Measurements from ENCODE around the gene CSNK2A2. TPM values are rescaled to one million over a fixed set of nuclear protein-coding genes. Genes with fewer than 3 reads are reported as not detected.

CSNK2A2 gene
- total and polyA plus RNA-seq, 2 of the 8 experiments (the other 6 are each of a cell fraction or from before 2014, with no cell fraction given), result 37.9 to 128 TPM

- Histone ChIP-seq H3K4me1 (replicated peaks in 1 of 4; ENCODE audit: control insufficient read depth in 3 of 4, insufficient read depth in 4 of 4, low read length in 3 of 4) (peaks cover 0 to 6% (median 0%) of the 10 kb centered on the region in 4 experiments; a peak in 1 of 7 replicates), H3K79me2 (ENCODE audit: control insufficient read depth in 1 of 2, insufficient read depth in 2 of 2, low read length in 2 of 2) (no peaks in the 10 kb centered on the region), H2BK20ac (ENCODE audit: low read length) (no peak overlapping the region), H3K27ac (ENCODE audit: low read depth, low read length) (no peak overlapping the region), H2AK5ac (ENCODE audit: low read depth, low read length) (no peak overlapping the region), H4K91ac (replicated peaks; ENCODE audit: insufficient read length, low read length) (no peak overlapping the region), H4K8ac (ENCODE audit: extremely low read depth, insufficient read depth, low read length) (no peak overlapping the region), H3K56ac (replicated peaks; ENCODE audit: insufficient read length, low read depth, low read length) (no peak overlapping the region), H4K20me1 (replicated peaks in 1 of 2; ENCODE audit: control insufficient read depth in 1 of 2, insufficient read depth in 2 of 2, low read length in 2 of 2) (no peaks in the 10 kb centered on the region), H3K23ac (ENCODE audit: insufficient read length) (no peak overlapping the region), H3K4me2 (ENCODE audit: insufficient read depth in 1 of 2, low read depth in 2 of 2, low read length in 2 of 2) (no peak overlapping the region), H3K4me3 (ENCODE audit: extremely low read depth in 1 of 4, insufficient read depth in 2 of 4, low read depth in 3 of 4, low read length in 4 of 4) (no peak overlapping the region), H2BK120ac (replicated peaks; ENCODE audit: low read depth, low read length) (no peak overlapping the region), H3K14ac (ENCODE audit: insufficient read length) (no peak overlapping the region), H3K9ac (replicated peaks in 1 of 4; ENCODE audit: extremely low read depth in 1 of 4, low read depth in 3 of 4, low read length in 3 of 4) (no peak overlapping the region), H2BK12ac (ENCODE audit: low read depth, low read length) (no peak overlapping the region), H3K9me3 (ENCODE audit: insufficient read depth in 2 of 2, low read depth in 1 of 2, low read length in 1 of 2) (no peaks in the 10 kb centered on the region), H3K79me1 (ENCODE audit: low read depth, low read length) (no peaks in the 10 kb centered on the region), H3K23me2 (ENCODE audit: low read depth, low read length) (no peaks in the 10 kb centered on the region; the same call in 1 of the 2 replicates), H3K18ac (ENCODE audit: extremely low read depth, low read length) (no peak overlapping the region), H3K27me3 (replicated peaks in 1 of 4; ENCODE audit: control insufficient read depth in 3 of 4, extremely low read depth in 1 of 4, insufficient read depth in 3 of 4, low read length in 3 of 4) (no peaks in the 10 kb centered on the region; a peak in 1 of 7 replicates), H3K4ac (replicated peaks; ENCODE audit: insufficient read length, low read depth, low read length) (no peak overlapping the region), H2BK15ac (ENCODE audit: low read length) (no peak overlapping the region), H3K36me3 (ENCODE audit: control insufficient read depth in 2 of 4, insufficient read depth in 4 of 4, low read length in 3 of 4) (no peaks in the 10 kb centered on the region), H2BK5ac (ENCODE audit: low read depth, low read length) (no peak overlapping the region), H4K5ac (ENCODE audit: insufficient read length, low read depth, low read length) (no peak overlapping the region), H2AFZ (ENCODE audit: low read length) (no peak overlapping the region)
- ChIA-PET POLR2A (ENCODE audit: partially characterized antibody) (no interaction called here), CTCF (ENCODE audit: partially characterized antibody) (interaction anchor here (1.0 kb wide), 1 partner anchor 104 kb away, joined by 3 read pairs; no protein-coding TSS in a partner anchor)
- DNase-seq (ENCODE audit: low read depth in 1 of 2, low spot score in 2 of 2) (no peak), FAIRE-seq (no peak)
- 62% methylated on average over 3 of the region's 3 CpGs; no CpG with 5 or more reads in 1 of the 2 experiments for WGBS, 2 experiments (ENCODE audit: extremely low coverage in 1 of 2, insufficient coverage in 1 of 2, insufficient read length in 1 of 2, insufficient replicate concordance in 2 of 2, low coverage in 1 of 2, low lambda C conversion rate in 2 of 2, missing lambda C conversion rate in 1 of 2)
- TF ChIP-seq CBX5 (IDR thresholded peaks at IDR 0.05; ENCODE audit: low read depth, low read length), result no peak
- no peak for TF ChIP-seq SP4 (IDR thresholded peaks at IDR 0.05; ENCODE audit: low read length)
- TF ChIP-seq RBBP5 (IDR thresholded peaks at IDR 0.05; ENCODE audit: borderline replicate concordance, low read depth, low read length), result no peak
- TF ChIP-seq CTCF (IDR thresholded peaks at IDR 0.05; ENCODE audit: control extremely low read depth in 1 of 3, insufficient read depth in 1 of 3, low read depth in 1 of 3, low read length in 3 of 3), result no peak
- no peak for TF ChIP-seq CTBP2 (IDR thresholded peaks at IDR 0.05; ENCODE audit: borderline replicate concordance, insufficient read depth, insufficient read length, low read length)
- no peak for TF ChIP-seq HDAC6 (IDR thresholded peaks at IDR 0.05; ENCODE audit: low read depth, low read length)
- TF ChIP-seq KDM5A (IDR thresholded peaks at IDR 0.05; ENCODE audit: low read length), result no peak
- no peak for TF ChIP-seq KDM4A (IDR thresholded peaks at IDR 0.05; ENCODE audit: low read depth, low read length, severe bottlenecking)
- TF ChIP-seq RXRA (IDR thresholded peaks at IDR 0.05; ENCODE audit: insufficient read depth, low read depth, low read length), result no peak
- TF ChIP-seq SRF (IDR thresholded peaks at IDR 0.05; ENCODE audit: low read depth, low read length), result no peak
- no peak for TF ChIP-seq CHD2 (IDR thresholded peaks at IDR 0.05; ENCODE audit: low read length)
- TF ChIP-seq CREB1 (IDR thresholded peaks at IDR 0.05), result no peak
These were observed 13.9 kb upstream of the CSNK2A2 start for GRCh38 chr16:58211846-58212245.

Data from H1 (cell line).